Measurements from ENCODE around the gene GRAMD1B. TPM values are rescaled to one million over a fixed set of nuclear protein-coding genes. Genes with fewer than 3 reads are reported as not detected.

The GRAMD1B gene
- total RNA-seq, 4 donors from 2014 or later, result 31.4 to 152 (median 123) TPM

DNA sequence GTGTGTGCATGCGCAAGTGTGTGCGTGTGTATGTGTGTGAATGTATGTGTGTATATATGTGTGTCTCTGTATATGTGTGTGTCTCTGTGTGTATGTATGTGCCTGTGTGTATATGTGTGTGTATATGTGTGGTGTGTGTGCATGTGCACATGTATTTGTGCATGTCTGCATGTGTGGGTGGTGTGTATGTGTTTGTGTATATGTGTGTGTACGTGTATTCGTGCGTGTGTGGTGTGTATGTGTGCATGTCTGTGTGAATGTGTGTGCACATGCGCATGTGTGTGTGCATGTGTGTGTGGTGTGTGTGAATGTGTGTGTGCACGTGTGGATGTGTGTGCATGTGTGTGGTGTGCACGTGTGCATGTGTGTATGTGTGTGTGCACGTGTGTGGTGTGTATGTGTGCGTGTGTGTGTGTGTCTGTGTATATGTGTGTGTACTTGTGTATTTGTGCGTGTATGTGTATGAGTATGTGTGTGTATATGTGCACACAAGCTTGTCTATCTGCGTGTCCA, 153.0 kb downstream of the GRAMD1B start:
- Histone ChIP-seq H3K9me3 (no peaks in the 10 kb centered on the region), H3K27me3 (no peaks in the 10 kb centered on the region), H3K27ac (no peak overlapping the region), H3K4me1 (peaks cover 0 to 44% (median 1%) of the 10 kb centered on the region in 4 donors), H3K4me3 (no peak overlapping the region), H3K36me3 (no peaks in the 10 kb centered on the region)
- TF ChIP-seq, protein P1, sequence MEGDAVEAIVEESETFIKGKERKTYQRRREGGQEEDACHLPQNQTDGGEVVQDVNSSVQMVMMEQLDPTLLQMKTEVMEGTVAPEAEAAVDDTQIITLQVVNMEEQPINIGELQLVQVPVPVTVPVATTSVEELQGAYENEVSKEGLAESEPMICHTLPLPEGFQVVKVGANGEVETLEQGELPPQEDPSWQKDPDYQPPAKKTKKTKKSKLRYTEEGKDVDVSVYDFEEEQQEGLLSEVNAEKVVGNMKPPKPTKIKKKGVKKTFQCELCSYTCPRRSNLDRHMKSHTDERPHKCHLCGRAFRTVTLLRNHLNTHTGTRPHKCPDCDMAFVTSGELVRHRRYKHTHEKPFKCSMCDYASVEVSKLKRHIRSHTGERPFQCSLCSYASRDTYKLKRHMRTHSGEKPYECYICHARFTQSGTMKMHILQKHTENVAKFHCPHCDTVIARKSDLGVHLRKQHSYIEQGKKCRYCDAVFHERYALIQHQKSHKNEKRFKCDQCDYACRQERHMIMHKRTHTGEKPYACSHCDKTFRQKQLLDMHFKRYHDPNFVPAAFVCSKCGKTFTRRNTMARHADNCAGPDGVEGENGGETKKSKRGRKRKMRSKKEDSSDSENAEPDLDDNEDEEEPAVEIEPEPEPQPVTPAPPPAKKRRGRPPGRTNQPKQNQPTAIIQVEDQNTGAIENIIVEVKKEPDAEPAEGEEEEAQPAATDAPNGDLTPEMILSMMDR (IDR thresholded peaks at IDR 0.05), result no peak
- TF ChIP-seq POLR2A (IDR thresholded peaks at IDR 0.05), result no peak
- DNase-seq, result no peak

DNA sequence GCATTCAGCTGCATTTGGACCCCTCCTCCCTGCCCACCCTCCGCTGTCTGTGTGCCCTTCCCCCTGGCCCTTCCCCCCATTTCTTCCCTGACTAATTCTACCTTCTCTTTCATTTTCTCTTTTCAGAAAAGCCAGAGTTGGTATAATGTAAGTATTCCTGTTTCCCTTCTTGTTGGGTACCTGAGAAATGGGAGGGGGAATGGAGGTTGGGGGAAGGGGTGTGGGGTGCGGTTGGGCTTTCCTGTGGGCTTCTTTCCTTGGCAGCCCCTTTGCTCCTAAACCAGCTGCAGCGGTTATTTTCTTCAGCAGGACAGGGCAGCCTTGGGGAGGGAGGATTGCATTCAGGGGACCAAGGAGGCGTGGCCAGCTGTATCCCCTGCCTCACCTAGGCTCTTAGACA, 154.1 kb downstream of the GRAMD1B start:
- no peak for TF ChIP-seq POLR2A (IDR thresholded peaks at IDR 0.05)
- TF ChIP-seq, protein P1 (IDR thresholded peaks at IDR 0.05), result no peak
- DNase-seq, result no peak
- no peaks in the 10 kb centered on the region for H3K27me3 ChIP-seq
- peaks cover 0 to 51% (median 3%) of the 10 kb centered on the region in 4 donors for H3K4me1 ChIP-seq
- no peaks in the 10 kb centered on the region for H3K36me3 ChIP-seq
- H3K4me3 ChIP-seq, result no peak overlapping the region
- H3K27ac ChIP-seq, result no peak overlapping the region
- no peaks in the 10 kb centered on the region for H3K9me3 ChIP-seq

DNA sequence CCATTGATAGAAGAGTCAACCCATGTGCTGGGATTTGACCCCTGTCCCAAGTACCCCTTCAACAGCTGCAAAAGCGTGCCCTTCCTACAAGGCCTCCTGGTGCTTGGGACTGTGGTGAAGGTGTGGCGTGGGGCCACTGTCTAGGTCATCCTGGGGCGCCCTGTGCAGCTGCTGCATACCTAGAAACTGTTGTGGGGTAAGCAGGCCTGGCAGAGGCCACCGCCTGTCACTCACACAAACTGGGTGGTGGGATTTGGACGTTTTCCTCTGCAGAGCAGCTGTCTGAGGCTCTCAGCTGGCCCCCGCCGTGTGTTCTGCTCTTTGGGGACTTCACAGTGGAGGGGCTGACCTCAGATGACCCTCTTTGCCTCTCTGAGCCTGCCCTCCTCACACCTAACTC, 154.7 kb downstream of the GRAMD1B start:
- no peaks in the 10 kb centered on the region for H3K36me3 ChIP-seq
- TF ChIP-seq, protein P1 (IDR thresholded peaks at IDR 0.05), result no peak
- TF ChIP-seq POLR2A (IDR thresholded peaks at IDR 0.05), result no peak
- no peak overlapping the region for H3K4me3 ChIP-seq
- H3K9me3 ChIP-seq, result no peaks in the 10 kb centered on the region
- H3K27ac ChIP-seq, result no peak overlapping the region
- peaks cover 0 to 57% (median 3%) of the 10 kb centered on the region in 4 donors for H3K4me1 ChIP-seq
- no peaks in the 10 kb centered on the region for H3K27me3 ChIP-seq
- no peak for DNase-seq

DNA sequence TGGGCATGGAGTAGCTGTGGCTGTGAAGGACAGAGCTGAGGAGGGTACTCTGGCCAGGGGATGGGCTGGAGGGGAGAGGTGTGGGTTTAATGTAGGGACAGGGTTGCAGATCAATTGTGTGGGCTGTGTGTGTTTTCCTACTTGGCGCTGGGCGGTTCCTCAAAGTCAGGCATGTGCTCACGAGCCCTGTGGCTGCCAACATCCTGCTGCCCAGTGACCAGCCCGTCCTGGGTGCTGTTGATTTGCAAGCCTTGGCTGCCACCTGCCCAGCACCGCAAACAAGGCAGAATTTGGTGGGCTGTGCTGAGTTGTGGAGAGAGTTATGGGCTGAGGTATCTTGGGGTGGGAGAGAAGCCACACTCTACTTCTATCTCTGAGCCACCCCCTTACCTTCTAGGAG, 155.1 kb downstream of the GRAMD1B start:
- DNase-seq, result no peak
- no peaks in the 10 kb centered on the region for H3K36me3 ChIP-seq
- peak overlapping the region in 1 of 4 donors; percentile 13 for H3K27ac ChIP-seq
- H3K27me3 ChIP-seq, result no peaks in the 10 kb centered on the region
- TF ChIP-seq, protein P1 (IDR thresholded peaks at IDR 0.05), result no peak
- TF ChIP-seq POLR2A (IDR thresholded peaks at IDR 0.05), result no peak
- H3K4me3 ChIP-seq, result no peak overlapping the region
- H3K9me3 ChIP-seq, result no peaks in the 10 kb centered on the region
- H3K4me1 ChIP-seq, result peaks cover 0 to 61% (median 4%) of the 10 kb centered on the region in 4 donors

DNA sequence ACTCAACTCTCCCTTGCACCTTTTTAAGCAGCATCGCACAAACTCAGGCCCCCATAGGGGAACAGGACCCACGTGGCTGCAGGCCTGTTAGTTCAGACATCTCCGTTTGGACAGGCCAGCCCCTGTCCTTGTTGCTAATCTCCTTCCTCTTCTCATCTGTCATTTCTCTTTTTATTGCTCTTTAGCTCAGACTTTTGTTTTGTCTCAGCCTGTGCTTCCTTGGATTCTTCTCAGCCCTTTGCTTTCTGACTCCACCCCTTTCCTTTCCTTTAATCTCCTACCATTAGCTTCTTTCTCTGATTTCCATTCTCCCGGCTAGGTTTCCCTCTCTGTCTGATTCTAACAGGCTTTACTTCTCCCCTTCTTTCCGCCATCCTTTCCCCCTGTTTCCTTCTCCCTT, 155.6 kb downstream of the GRAMD1B start:
- H3K27me3 ChIP-seq, result no peaks in the 10 kb centered on the region
- TF ChIP-seq, protein P1 (IDR thresholded peaks at IDR 0.05), result no peak
- no peak for TF ChIP-seq POLR2A (IDR thresholded peaks at IDR 0.05)
- H3K27ac ChIP-seq, result no peak overlapping the region
- H3K4me3 ChIP-seq, result no peak overlapping the region
- peaks cover 0 to 58% (median 5%) of the 10 kb centered on the region in 4 donors for H3K4me1 ChIP-seq
- no peaks in the 10 kb centered on the region for H3K9me3 ChIP-seq
- DNase-seq, result no peak
- no peaks in the 10 kb centered on the region for H3K36me3 ChIP-seq

DNA sequence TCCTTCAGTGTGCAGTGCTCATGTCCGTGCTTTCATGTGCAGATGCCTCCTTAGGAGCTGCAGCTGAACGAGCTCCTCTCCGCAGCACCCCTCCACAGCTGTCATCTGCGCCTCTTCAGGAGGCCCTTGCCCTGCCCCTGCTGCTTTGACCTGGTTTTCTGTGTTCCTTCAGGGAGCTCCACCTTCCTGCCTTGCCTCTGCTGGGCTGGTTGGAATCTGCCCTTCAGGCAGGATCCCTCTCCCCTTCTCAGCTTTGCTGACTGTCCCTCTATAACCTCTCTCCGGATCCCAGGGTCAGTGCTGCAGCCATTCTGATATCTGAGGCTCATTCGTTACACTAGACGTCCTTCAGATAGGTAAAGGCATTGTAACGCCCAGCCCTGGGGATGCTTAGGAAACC, 156.5 kb downstream of the GRAMD1B start:
- H3K27ac ChIP-seq, result peak overlapping the region in 3 of 4 donors; percentile 64 to 86 (median 74)
- no peak overlapping the region for H3K4me3 ChIP-seq
- H3K9me3 ChIP-seq, result no peaks in the 10 kb centered on the region
- H3K4me1 ChIP-seq, result peaks cover 0 to 54% (median 7%) of the 10 kb centered on the region in 4 donors
- no peaks in the 10 kb centered on the region for H3K27me3 ChIP-seq
- DNase-seq, result no peak
- H3K36me3 ChIP-seq, result no peaks in the 10 kb centered on the region
- TF ChIP-seq, protein P1 (IDR thresholded peaks at IDR 0.05), result no peak
- no peak for TF ChIP-seq POLR2A (IDR thresholded peaks at IDR 0.05)
